Inferior parietal cortex (tissue), 1 donor: ENCODE data around the gene KLK12.

Experiments
- DNase-seq: peaks from one replicate; pipeline ENCODE4 v3.0.0-alpha.2; 2016; ENCODE audit errors: extremely low spot score

Gene KLK12

GRCh38 chr19:50981587-50982146, 53.1 kb downstream of the KLK12 start:
- no peak for DNase-seq

GRCh38 chr19:50980208-50980607, 54.6 kb downstream of the KLK12 start:
- no peak for DNase-seq

GRCh38 chr19:50979758-50980157, 55.0 kb downstream of the KLK12 start:
- DNase-seq, result no peak
